ENCODE data around the gene CCDC89. TPM values are rescaled to one million over a fixed set of nuclear protein-coding genes. Genes with fewer than 3 reads are reported as not detected.

CCDC89 gene
- total and polyA plus RNA-seq, 2 donors (not counting 3 experiments of a cell fraction or from before 2014, with no cell fraction given), result not detected

Other genes with a start within 250 kb of the CCDC89 start
- gene DLG2, start 58.9 kb downstream of the CCDC89 start, total RNA-seq, result 1.1 and 2.0 TPM in 2 replicates
- gene DLG2, start 58.9 kb downstream of the CCDC89 start, polyA plus RNA-seq, result 0.13 and 0.15 TPM in 2 replicates
- 49.4 and 51.2 TPM in 2 replicates for gene TMEM126B, start 57.6 kb downstream of the CCDC89 start, total RNA-seq
- gene TMEM126B, start 57.6 kb downstream of the CCDC89 start, polyA plus RNA-seq, result 39.8 and 53.7 TPM in 2 replicates
- gene TMEM126A, start 38.2 kb downstream of the CCDC89 start, total RNA-seq, result 35.3 and 40.8 TPM in 2 replicates
- gene TMEM126A, start 38.2 kb downstream of the CCDC89 start, polyA plus RNA-seq, result 45.6 and 45.8 TPM in 2 replicates
- 33.7 and 35.5 TPM in 2 replicates for gene CREBZF, start 21.1 kb downstream of the CCDC89 start, total RNA-seq
- 12.8 and 15.5 TPM in 2 replicates for gene CREBZF, start 21.1 kb downstream of the CCDC89 start, polyA plus RNA-seq
- 2.4 and 3.5 TPM in 2 replicates for gene SYTL2, start 124.9 kb upstream of the CCDC89 start, total RNA-seq
- 0.19 and 1.4 TPM in 2 replicates for gene SYTL2, start 124.9 kb upstream of the CCDC89 start, polyA plus RNA-seq
- not detected in 2 replicates for gene CCDC83, start 169.2 kb upstream of the CCDC89 start, total RNA-seq
- gene CCDC83, start 169.2 kb upstream of the CCDC89 start, polyA plus RNA-seq, result not detected in 2 replicates

All from endothelial cell of umbilical vein (primary cell).